CD4-positive, alpha-beta T cell (primary cell): Measurements from ENCODE around the gene CTNNA3. TPM values are rescaled to one million over a fixed set of nuclear protein-coding genes. Genes with fewer than 3 reads are reported as not detected.

Experiments
- ATAC-seq: fragments of 200-7000 bp; cut with Tn5 transposase; one replicate; pipeline ENCODE4 v1.10.0; 2022; ENCODE audit warnings: mild to moderate bottlenecking; ENCODE audit not compliant: poor library complexity
- CTCF ChIA-PET: fragments of 350-600 bp; sonication (Branson Sonifier 250); formaldehyde crosslinking; loops from one replicate; lab custom pipeline; 2021; ENCODE audit warnings: antibody characterized with exemption, inconsistent platforms; lab: Charles Lee
- POLR2A ChIA-PET: fragments of 350-600 bp; sonication (Branson Sonifier 250); formaldehyde crosslinking; loops from one replicate; lab custom pipeline; 2021; ENCODE audit warnings: antibody characterized with exemption, inconsistent platforms; lab: Charles Lee
- DNase-seq, 14 experiments: peaks; one replicate each; pipeline ENCODE4 v3.0.0-alpha.2; 2013 to 2020; ENCODE audit warnings: mixed read lengths in 2 of 14
- H3K27ac ChIP-seq, 2 donors: one replicate each; pipeline versions ENCODE4 v1.5.1 to v1.7.0; 2013; ENCODE audit warnings: low read length in 2 of 2, low read depth in 1 of 2, mild to moderate bottlenecking in 1 of 2
- H3K27me3 ChIP-seq, 2 experiments: 1 replicate in 1 of 2; 2 replicates in 1 of 2; pipeline versions ENCODE4 v1.6.1 to v1.7.0; 2013; ENCODE audit warnings: low read length in 2 of 2, control low read depth in 1 of 2, mild to moderate bottlenecking in 1 of 2, moderate library complexity in 1 of 2; ENCODE audit not compliant: insufficient read depth in 2 of 2, control insufficient read depth in 1 of 2
- H3K36me3 ChIP-seq: one replicate; pipeline ENCODE4 v1.6.1; 2013; ENCODE audit warnings: low read length, control low read depth; ENCODE audit not compliant: insufficient read depth
- H3K4me1 ChIP-seq: one replicate; pipeline ENCODE4 v1.6.1; 2013; ENCODE audit warnings: low read length, control low read depth; ENCODE audit not compliant: insufficient read depth
- H3K4me3 ChIP-seq: one replicate; pipeline ENCODE4 v1.5.1; 2013; ENCODE audit warnings: mild to moderate bottlenecking, low read length, moderate library complexity
- H3K9me3 ChIP-seq, 2 experiments: 1 replicate in 1 of 2; 2 replicates in 1 of 2; pipeline versions ENCODE4 v1.6.1 to v1.7.0; 2013; ENCODE audit warnings: low read length in 2 of 2, mild to moderate bottlenecking in 2 of 2, control low read depth in 1 of 2, moderate library complexity in 1 of 2; ENCODE audit not compliant: control insufficient read depth in 1 of 2, insufficient read depth in 1 of 2
- H3K27ac Mint-ChIP-seq: one replicate; pipeline ENCODE4 v1.8.0; 2020; ENCODE audit warnings: mixed read lengths
- H3K27me3 Mint-ChIP-seq: one replicate; pipeline ENCODE4 v1.8.0; 2021; ENCODE audit warnings: mixed read lengths
- H3K36me3 Mint-ChIP-seq: one replicate; pipeline ENCODE4 v1.8.0; 2021; ENCODE audit warnings: low read depth, mixed read lengths
- H3K4me1 Mint-ChIP-seq: one replicate; pipeline ENCODE4 v1.8.0; 2021; ENCODE audit warnings: low read depth, mixed read lengths
- H3K4me3 Mint-ChIP-seq: one replicate; pipeline ENCODE4 v1.8.0; 2020; ENCODE audit warnings: mild to moderate bottlenecking, mixed read lengths
- H3K9me3 Mint-ChIP-seq: one replicate; pipeline ENCODE4 v1.8.0; 2020; ENCODE audit warnings: mixed read lengths
- intact Hi-C, 2 experiments: fragments of 100-400 bp; cut with DNase I in 1 of 2; cut with micrococcal nuclease in 1 of 2; formaldehyde crosslinking; loops; one replicate each; pipeline versions ENCODE4 v1.15.1 to v1.9.0; 2023 to 2025; cut with DNase I, micrococcal nuclease
- total RNA-seq, 174 experiments: library from RNA in 2 of 174; stranded (reverse) in 2 of 174; gene quantifications; one replicate each; pipeline ENCODE4 v1.2.3 and lab custom pipeline; 2021 to 2026
- TF ChIP-seq, protein P1 (sequence below): fragments of 200-600 bp; IDR thresholded peaks from one replicate; pipeline ENCODE4 v1.8.0; 2022; ENCODE audit warnings: antibody characterized with exemption, mild to moderate bottlenecking

The CTNNA3 gene
- total RNA-seq, 2 experiments from 2014 or later: 0.80 TPM; not detected in 1

DNA sequence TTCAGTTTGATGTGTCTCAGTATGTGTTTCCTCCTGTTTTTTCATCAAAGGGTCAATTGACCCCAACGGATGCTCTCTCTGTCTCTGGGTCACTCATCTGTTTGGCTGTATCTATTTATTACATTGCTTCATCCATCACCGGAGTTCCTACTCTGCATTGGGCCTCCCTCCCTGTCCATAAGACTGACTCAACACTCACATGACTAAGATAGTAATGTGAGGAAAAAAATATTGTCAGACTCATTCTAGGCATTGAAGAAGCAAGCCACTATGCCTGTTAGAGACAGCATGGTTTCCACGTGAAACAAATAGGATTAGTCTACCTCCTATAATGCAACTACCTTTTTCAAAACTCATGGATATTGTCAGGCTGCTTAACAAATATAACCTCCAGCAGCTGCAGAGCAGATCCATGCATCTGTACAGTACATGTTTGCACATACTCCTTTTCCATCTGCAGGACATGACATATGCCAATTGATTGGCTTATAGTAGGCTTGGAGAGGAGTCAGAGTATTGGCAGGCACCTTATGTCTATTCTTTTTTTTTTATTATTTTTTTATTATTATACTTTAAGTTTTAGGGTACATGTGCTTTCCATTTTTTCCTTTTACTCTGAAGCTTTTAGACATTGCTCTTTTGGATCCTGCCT, 495.0 kb downstream of the CTNNA3 start:
- H3K27me3 ChIP-seq: no peaks in the 10 kb centered on the region
- Mint-ChIP-seq H3K36me3 (no peaks in the 10 kb centered on the region), H3K27me3 (no peaks in the 10 kb centered on the region), H3K27ac (no peak overlapping the region), H3K9me3 (no peaks in the 10 kb centered on the region), H3K4me3 (no peak overlapping the region), H3K4me1 (no peaks in the 10 kb centered on the region)
- H3K4me3 ChIP-seq: no peak overlapping the region
- POLR2A ChIA-PET: no interaction called here
- TF ChIP-seq, protein P1, sequence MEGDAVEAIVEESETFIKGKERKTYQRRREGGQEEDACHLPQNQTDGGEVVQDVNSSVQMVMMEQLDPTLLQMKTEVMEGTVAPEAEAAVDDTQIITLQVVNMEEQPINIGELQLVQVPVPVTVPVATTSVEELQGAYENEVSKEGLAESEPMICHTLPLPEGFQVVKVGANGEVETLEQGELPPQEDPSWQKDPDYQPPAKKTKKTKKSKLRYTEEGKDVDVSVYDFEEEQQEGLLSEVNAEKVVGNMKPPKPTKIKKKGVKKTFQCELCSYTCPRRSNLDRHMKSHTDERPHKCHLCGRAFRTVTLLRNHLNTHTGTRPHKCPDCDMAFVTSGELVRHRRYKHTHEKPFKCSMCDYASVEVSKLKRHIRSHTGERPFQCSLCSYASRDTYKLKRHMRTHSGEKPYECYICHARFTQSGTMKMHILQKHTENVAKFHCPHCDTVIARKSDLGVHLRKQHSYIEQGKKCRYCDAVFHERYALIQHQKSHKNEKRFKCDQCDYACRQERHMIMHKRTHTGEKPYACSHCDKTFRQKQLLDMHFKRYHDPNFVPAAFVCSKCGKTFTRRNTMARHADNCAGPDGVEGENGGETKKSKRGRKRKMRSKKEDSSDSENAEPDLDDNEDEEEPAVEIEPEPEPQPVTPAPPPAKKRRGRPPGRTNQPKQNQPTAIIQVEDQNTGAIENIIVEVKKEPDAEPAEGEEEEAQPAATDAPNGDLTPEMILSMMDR: no peak
- no peaks in the 10 kb centered on the region for H3K4me1 ChIP-seq
- no peaks in the 10 kb centered on the region for H3K36me3 ChIP-seq
- intact Hi-C loops: no loop called here
- DNase-seq (no peak), ATAC-seq (no peak)
- H3K9me3 ChIP-seq: no peaks in the 10 kb centered on the region
- H3K27ac ChIP-seq: no peak overlapping the region
- CTCF ChIA-PET: no interaction called here

- intact Hi-C loops: no loop called here
- H3K9me3 Mint-ChIP-seq: no peaks in the 10 kb centered on the region
- H3K27me3 Mint-ChIP-seq: no peaks in the 10 kb centered on the region
- no peaks in the 10 kb centered on the region for H3K4me1 Mint-ChIP-seq
- ATAC-seq (no peak), DNase-seq (no peak)
- Histone ChIP-seq H3K4me1 (no peaks in the 10 kb centered on the region), H3K36me3 (no peaks in the 10 kb centered on the region), H3K4me3 (no peak overlapping the region), H3K27ac (no peak overlapping the region), H3K27me3 (no peaks in the 10 kb centered on the region), H3K9me3 (no peaks in the 10 kb centered on the region)
- CTCF ChIA-PET: no interaction called here
- TF ChIP-seq, protein P1: no peak
- H3K4me3 Mint-ChIP-seq: no peak overlapping the region
- no peaks in the 10 kb centered on the region for H3K36me3 Mint-ChIP-seq
- no peak overlapping the region for H3K27ac Mint-ChIP-seq
- POLR2A ChIA-PET: no interaction called here
Observed at GRCh38 chr10:67175354-67175753, 520.6 kb downstream of the CTNNA3 start.

- no peaks in the 10 kb centered on the region for H3K36me3 Mint-ChIP-seq
- H3K27ac Mint-ChIP-seq: no peak overlapping the region
- H3K9me3 Mint-ChIP-seq: peaks cover 9% of the 10 kb centered on the region
- ATAC-seq (no peak), DNase-seq (no peak)
- Histone ChIP-seq H3K27me3 (no peaks in the 10 kb centered on the region), H3K4me1 (no peaks in the 10 kb centered on the region), H3K36me3 (no peaks in the 10 kb centered on the region), H3K27ac (no peak overlapping the region), H3K9me3 (no peaks in the 10 kb centered on the region), H3K4me3 (no peak overlapping the region)
- H3K4me1 Mint-ChIP-seq: no peaks in the 10 kb centered on the region
- TF ChIP-seq, protein P1: no peak
- H3K4me3 Mint-ChIP-seq: no peak overlapping the region
- intact Hi-C loops: no loop called here
- ChIA-PET POLR2A (no interaction called here), CTCF (no interaction called here)
- H3K27me3 Mint-ChIP-seq: no peaks in the 10 kb centered on the region
Observed at GRCh38 chr10:67173787-67174186, 522.2 kb downstream of the CTNNA3 start.
